HG03108 (cell line): Measurements from ENCODE around the gene RPP14.
"Not testable (repeated sequence)": the region's sequence is repeated elsewhere in the genome, so short reads cannot be mapped to it uniquely, and the experiment has no call there.

Experiments used
- ATAC-seq: cut with Tn5 transposase; IDR thresholded peaks from one replicate; pipeline ENCODE4 v1.9.1; 2021; ENCODE audit warnings: moderate library complexity; ENCODE audit not compliant: unreplicated experiment

The RPP14 gene

GRCh38 chr3:58305882-58306711 is at the start of gene RPP14, which contains the start of gene HTD2:
TSS of gene RPP14 (plus strand) at chr3:58306245. CDS start at chr3:58310330, 4,085 bp downstream.
TSS of gene HTD2 (plus strand) at chr3:58306520. CDS start at chr3:58317614, 11,094 bp downstream.
- ATAC-seq: peak; percentile 88

- ATAC-seq: no peak
These were observed 49.5 kb upstream of the RPP14 start for GRCh38 chr3:58256511-58256910.

GRCh38 chr3:58258392-58259055 is 47.5 kb upstream of the RPP14 start:
- no peak for ATAC-seq

GRCh38 chr3:58260261-58260731 is 45.7 kb upstream of the RPP14 start:
- no peak for ATAC-seq

GRCh38 chr3:58260733-58261132 is 45.3 kb upstream of the RPP14 start:
- no peak for ATAC-seq

- ATAC-seq: peak; percentile 75
These were observed 43.9 kb upstream of the RPP14 start for GRCh38 chr3:58261954-58262666.

- ATAC-seq: no peak
These were observed 39.5 kb upstream of the RPP14 start for GRCh38 chr3:58266577-58266976.

GRCh38 chr3:58267543-58267942 is 38.5 kb upstream of the RPP14 start:
- not testable (repeated sequence) for ATAC-seq

GRCh38 chr3:58269356-58269755 is 36.7 kb upstream of the RPP14 start:
- ATAC-seq: no peak

- ATAC-seq: no peak
These were observed 35.6 kb upstream of the RPP14 start for GRCh38 chr3:58270485-58270884.

GRCh38 chr3:58271901-58272501 is 34.0 kb upstream of the RPP14 start:
- ATAC-seq: no peak

GRCh38 chr3:58272891-58273290 is 33.2 kb upstream of the RPP14 start:
- ATAC-seq: no peak

- not testable (repeated sequence) for ATAC-seq
These were observed 32.7 kb upstream of the RPP14 start for GRCh38 chr3:58273362-58273761.

- no peak for ATAC-seq
These were observed 31.9 kb upstream of the RPP14 start for GRCh38 chr3:58274027-58274614.

- no peak for ATAC-seq
These were observed 25.0 kb upstream of the RPP14 start for GRCh38 chr3:58281069-58281468.

GRCh38 chr3:58285334-58285733 is 20.7 kb upstream of the RPP14 start:
- ATAC-seq: no peak

GRCh38 chr3:58287354-58287753 is 18.7 kb upstream of the RPP14 start:
- no peak for ATAC-seq

GRCh38 chr3:58288011-58288728 is 17.9 kb upstream of the RPP14 start:
- ATAC-seq: no peak

- not testable (repeated sequence) for ATAC-seq
These were observed 17.0 kb upstream of the RPP14 start for GRCh38 chr3:58288964-58289613.
